Astrocyte (in vitro differentiated cells and primary cell): ENCODE measurements around the gene ZNF222.

Source experiments
- CTCF ChIP-seq: IDR thresholded peaks from 2 replicates; pipeline ENCODE4 v1.5.1; 2011; ENCODE audit warnings: low read depth, mild to moderate bottlenecking, inconsistent platforms, low read length, moderate library complexity; ENCODE audit not compliant: insufficient read depth
- EZH2 ChIP-seq: IDR thresholded peaks from 2 replicates; pipeline ENCODE4 v1.6.1; 2012; ENCODE audit warnings: mild to moderate bottlenecking, low read length, inconsistent platforms; ENCODE audit not compliant: insufficient read depth

GRCh38 chr19:44007473-44007872 lies 17.7 kb upstream of the ZNF222 start:
- TF ChIP-seq CTCF (no peak), EZH2 (no peak)
